ENCODE results near the gene CPZ. TPM values are rescaled to one million over a fixed set of nuclear protein-coding genes. Genes with fewer than 3 reads are reported as not detected.

Gene CPZ
- total RNA-seq, 2 experiments from 2014 or later = not detected

DNA sequence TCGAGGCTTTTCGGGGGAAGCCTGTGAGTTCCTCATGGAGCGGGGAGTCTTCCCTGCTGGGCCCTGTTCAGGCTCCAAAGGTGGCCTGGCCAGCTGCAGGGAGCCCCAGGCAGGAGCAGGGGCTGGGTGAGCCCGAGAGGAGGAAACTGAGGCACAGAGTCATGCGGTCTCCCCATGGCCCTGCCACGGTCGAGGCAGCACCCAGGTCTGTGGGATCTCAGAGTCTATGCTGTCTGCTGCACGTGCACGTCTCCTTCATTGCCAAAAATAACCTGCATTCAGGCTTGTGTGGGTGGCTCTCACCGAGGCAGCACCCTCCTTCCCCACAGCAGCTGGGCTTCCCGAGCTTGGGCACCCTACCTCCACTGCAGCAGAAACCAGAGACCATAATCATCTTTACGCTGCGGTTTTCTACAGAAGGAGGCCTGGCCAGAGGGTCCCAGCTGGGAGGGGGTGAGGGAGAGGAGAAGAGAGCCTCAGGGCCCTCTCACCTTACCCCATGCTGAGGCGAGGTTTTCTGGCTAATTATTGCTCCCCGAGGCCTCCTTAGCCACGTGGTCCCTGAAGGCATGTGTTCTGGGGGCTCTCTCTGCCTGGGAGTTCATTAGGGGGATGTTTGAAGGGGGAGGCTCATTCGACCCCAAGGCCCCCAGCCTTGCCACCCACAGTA lies 64.3 kb downstream of the CPZ start:
- POLR2A ChIA-PET = no interaction called here

DNA sequence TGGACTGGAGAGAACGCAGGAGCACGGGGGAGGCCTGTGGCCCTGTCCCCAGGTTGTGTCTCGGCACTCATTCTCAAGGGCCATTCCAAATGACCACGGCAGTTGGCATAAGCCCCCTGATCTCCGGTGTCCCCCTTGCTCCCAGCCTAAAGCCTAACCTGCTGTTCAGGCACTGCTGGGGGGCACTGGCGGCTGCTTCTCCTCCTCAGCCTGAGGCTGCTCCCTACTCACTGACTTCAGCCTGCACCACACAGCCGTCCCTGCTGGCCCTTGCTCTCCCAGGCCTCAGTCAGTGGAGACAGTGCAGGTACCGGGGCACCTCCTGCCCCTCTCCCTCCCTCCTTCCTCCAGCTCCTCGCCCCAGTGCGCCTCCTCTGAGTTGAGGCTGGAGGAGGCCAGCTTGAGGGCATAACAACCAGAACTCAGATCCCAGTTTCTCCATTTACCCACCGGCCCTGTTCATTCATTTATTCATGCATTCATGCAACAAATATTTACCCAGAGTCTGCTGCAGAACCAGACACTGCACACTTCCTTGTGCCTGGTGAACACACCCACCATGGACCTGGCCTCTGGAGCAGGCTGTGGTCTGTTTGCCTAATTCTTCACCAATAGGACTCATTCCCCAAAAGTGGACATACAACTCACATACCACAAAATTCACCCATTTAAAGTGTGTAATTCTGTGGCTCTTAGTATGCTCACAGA lies 65.0 kb downstream of the CPZ start:
- intact Hi-C loops (cut with micrococcal nuclease) = no loop called here
- Mint-ChIP-seq H3K27ac (no peak overlapping the region), H3K27me3 (peaks cover 6% of the 10 kb centered on the region), H3K4me1 (ENCODE audit: low read depth) (no peaks in the 10 kb centered on the region), H3K4me3 (no peak overlapping the region), H3K36me3 (ENCODE audit: low read depth) (no peaks in the 10 kb centered on the region), H3K9me3 (peaks cover 3% of the 10 kb centered on the region)
- ChIA-PET CTCF (no interaction called here), POLR2A (no interaction called here)
- ATAC-seq = no peak
- no peak for DNase-seq
- TF ChIP-seq, protein P1, sequence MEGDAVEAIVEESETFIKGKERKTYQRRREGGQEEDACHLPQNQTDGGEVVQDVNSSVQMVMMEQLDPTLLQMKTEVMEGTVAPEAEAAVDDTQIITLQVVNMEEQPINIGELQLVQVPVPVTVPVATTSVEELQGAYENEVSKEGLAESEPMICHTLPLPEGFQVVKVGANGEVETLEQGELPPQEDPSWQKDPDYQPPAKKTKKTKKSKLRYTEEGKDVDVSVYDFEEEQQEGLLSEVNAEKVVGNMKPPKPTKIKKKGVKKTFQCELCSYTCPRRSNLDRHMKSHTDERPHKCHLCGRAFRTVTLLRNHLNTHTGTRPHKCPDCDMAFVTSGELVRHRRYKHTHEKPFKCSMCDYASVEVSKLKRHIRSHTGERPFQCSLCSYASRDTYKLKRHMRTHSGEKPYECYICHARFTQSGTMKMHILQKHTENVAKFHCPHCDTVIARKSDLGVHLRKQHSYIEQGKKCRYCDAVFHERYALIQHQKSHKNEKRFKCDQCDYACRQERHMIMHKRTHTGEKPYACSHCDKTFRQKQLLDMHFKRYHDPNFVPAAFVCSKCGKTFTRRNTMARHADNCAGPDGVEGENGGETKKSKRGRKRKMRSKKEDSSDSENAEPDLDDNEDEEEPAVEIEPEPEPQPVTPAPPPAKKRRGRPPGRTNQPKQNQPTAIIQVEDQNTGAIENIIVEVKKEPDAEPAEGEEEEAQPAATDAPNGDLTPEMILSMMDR (IDR thresholded peaks at IDR 0.05) = no peak

More for the DNA sequence above, 64.3 kb downstream of the CPZ start:
- CTCF ChIA-PET = no interaction called here
- ATAC-seq = no peak
- DNase-seq = no peak
- peaks cover 6% of the 10 kb centered on the region for H3K27me3 Mint-ChIP-seq
- H3K4me3 Mint-ChIP-seq = no peak overlapping the region
- no peak overlapping the region for H3K27ac Mint-ChIP-seq
- H3K9me3 Mint-ChIP-seq = peaks cover 3% of the 10 kb centered on the region
- TF ChIP-seq, protein P1 (IDR thresholded peaks at IDR 0.05) = no peak
- H3K36me3 Mint-ChIP-seq (ENCODE audit: low read depth) = no peaks in the 10 kb centered on the region
- intact Hi-C loops (cut with micrococcal nuclease) = no loop called here
- no peaks in the 10 kb centered on the region for H3K4me1 Mint-ChIP-seq (ENCODE audit: low read depth)

DNA sequence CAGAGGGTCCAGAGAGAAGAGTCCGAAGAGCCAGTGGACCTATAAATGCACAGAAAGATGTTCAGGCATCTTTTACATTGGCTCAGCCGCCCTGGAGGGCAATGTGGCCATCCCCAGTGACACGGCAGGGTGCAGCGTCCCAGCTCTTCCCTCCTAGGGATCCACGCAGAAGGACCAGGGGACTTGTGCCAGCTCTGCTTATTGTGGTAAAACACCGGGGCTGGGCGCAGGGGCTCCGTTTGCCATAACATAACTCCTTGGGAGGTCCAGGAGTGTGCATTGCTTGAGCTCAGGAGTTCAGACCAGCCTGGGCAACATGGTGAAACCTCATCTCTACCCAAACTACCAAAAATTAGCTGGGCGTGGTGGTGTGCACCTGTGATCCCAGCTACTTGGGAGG lies 70.2 kb downstream of the CPZ start:
- Mint-ChIP-seq H3K36me3 (ENCODE audit: low read depth) (no peaks in the 10 kb centered on the region), H3K4me3 (no peak overlapping the region), H3K27me3 (peaks cover 4% of the 10 kb centered on the region), H3K4me1 (ENCODE audit: low read depth) (no peaks in the 10 kb centered on the region), H3K27ac (no peak overlapping the region), H3K9me3 (no peaks in the 10 kb centered on the region)
- intact Hi-C loops (cut with micrococcal nuclease) = no loop called here
- ChIA-PET POLR2A (no interaction called here), CTCF (no interaction called here)
- DNase-seq (no peak), ATAC-seq (no peak)
- TF ChIP-seq, protein P1 (IDR thresholded peaks at IDR 0.05) = no peak

DNA sequence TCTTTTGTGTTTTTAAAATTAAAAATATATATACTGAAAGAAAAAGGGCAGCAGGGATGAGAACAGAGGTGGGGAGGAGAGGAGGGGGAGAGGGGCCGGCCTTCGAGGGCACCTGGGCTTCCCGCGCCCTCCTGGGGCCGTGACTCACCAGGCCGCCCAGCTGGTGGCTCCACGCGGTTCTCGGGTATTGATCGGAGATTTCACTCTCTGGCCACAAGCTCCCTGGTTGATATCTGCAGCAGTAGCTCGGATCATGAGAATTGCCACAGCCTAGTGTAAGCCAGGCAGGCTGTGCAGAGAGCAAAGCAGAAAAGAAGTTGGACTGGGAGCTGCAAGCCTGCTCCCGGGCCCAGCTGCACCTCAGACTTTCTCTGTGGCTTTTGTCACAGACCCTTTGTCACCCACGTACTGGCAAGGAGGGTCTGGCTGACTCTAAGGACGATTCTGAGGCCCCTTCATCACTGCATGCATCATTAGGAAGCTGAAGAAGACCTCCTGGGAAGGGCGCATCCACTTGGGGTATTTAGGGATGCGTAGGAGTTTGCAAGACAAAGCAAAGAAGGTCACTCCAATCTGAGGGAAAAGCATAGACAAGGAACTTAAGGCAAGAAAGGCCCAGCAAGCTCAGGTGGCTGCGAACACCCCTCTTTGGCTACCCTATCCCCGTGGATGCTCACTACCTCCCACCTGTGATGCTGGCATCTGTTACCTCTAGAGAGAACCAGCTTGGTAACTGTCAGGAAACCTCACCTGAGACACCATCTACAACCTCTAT lies 71.7 kb downstream of the CPZ start:
- TF ChIP-seq, protein P1 (IDR thresholded peaks at IDR 0.05) = no peak
- POLR2A ChIA-PET = no interaction called here
- no peak for DNase-seq
- ATAC-seq = no peak
- CTCF ChIA-PET = no interaction called here
- H3K9me3 Mint-ChIP-seq = no peaks in the 10 kb centered on the region
- H3K27ac Mint-ChIP-seq = no peak overlapping the region
- no peak overlapping the region for H3K4me3 Mint-ChIP-seq
- no peaks in the 10 kb centered on the region for H3K36me3 Mint-ChIP-seq (ENCODE audit: low read depth)
- intact Hi-C loops (cut with micrococcal nuclease) = no loop called here
- H3K4me1 Mint-ChIP-seq (ENCODE audit: low read depth) = no peaks in the 10 kb centered on the region
- H3K27me3 Mint-ChIP-seq = peaks cover 4% of the 10 kb centered on the region

DNA sequence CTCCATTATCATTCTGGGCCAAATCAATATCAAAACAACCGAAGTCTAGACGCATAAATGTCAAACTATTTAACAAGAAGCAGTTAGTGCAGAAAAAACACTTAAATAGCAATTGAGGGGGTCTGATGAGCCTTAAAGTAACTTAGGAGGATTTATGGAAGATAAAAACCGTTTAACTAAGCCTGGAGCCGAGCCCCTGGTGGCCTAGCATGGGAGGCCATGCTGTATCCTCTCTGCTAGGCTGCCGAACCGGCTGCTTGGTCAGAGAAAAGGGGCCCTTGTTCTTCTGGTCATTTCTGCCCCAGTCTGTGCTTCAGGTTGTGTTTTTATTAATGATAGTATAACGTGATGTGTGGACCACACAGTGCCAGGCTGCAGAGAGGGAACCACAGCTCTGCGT lies 72.4 kb downstream of the CPZ start:
- Mint-ChIP-seq H3K4me3 (no peak overlapping the region), H3K27ac (no peak overlapping the region), H3K9me3 (no peaks in the 10 kb centered on the region), H3K4me1 (ENCODE audit: low read depth) (no peaks in the 10 kb centered on the region), H3K27me3 (peaks cover 4% of the 10 kb centered on the region), H3K36me3 (ENCODE audit: low read depth) (no peaks in the 10 kb centered on the region)
- TF ChIP-seq, protein P1 (IDR thresholded peaks at IDR 0.05) = no peak
- intact Hi-C loops (cut with micrococcal nuclease) = no loop called here
- no peak for DNase-seq
- no peak for ATAC-seq
- POLR2A ChIA-PET = no interaction called here
- CTCF ChIA-PET = no interaction called here

Measured in activated CD8-positive, alpha-beta T cell treated with anti-CD3 and anti-CD28 coated beads for 36 hours (primary cell).